Natural killer cell (primary cell): ENCODE measurements around the gene CALML5. TPM values are rescaled to one million over a fixed set of nuclear protein-coding genes. Genes with fewer than 3 reads are reported as not detected.

Experiments
- ATAC-seq, 3 donors: fragments of 150-1000 bp in 2 of 3; fragments of 200-7000 bp in 1 of 3; cut with Tn5 transposase; 1 replicate in 1 of 3; 2 replicates in 2 of 3; pipeline ENCODE4 v1.10.0; 2021; ENCODE audit warnings: mild to moderate bottlenecking in 2 of 3, moderate library complexity in 2 of 3
- DNase-seq, 2 donors: peaks; one replicate each; pipeline versions ENCODE4 v3.0.0 to v3.0.0-alpha.2; 2013 to 2021; ENCODE audit warnings: mixed read lengths in 1 of 2
- H3K27ac ChIP-seq: one replicate; pipeline ENCODE4 v1.5.1; 2013; ENCODE audit warnings: mild to moderate bottlenecking, low read length
- H3K27me3 ChIP-seq: one replicate; pipeline ENCODE4 v1.6.1; 2013; ENCODE audit warnings: low read length; ENCODE audit not compliant: control insufficient read depth, insufficient read depth
- H3K36me3 ChIP-seq: one replicate; pipeline ENCODE4 v1.6.1; 2013; ENCODE audit warnings: low read length; ENCODE audit not compliant: control insufficient read depth, insufficient read depth
- H3K4me1 ChIP-seq: one replicate; pipeline ENCODE4 v1.6.1; 2013; ENCODE audit warnings: low read length; ENCODE audit not compliant: control insufficient read depth, insufficient read depth
- H3K4me3 ChIP-seq: one replicate; pipeline ENCODE4 v1.5.1; 2013; ENCODE audit warnings: low read length
- H3K9me3 ChIP-seq: one replicate; pipeline ENCODE4 v1.6.1; 2013; ENCODE audit warnings: low read length; ENCODE audit not compliant: control insufficient read depth, insufficient read depth
- H3K27ac Mint-ChIP-seq, 2 donors: one replicate each; pipeline ENCODE4 v1.8.0; 2022; ENCODE audit warnings: mild to moderate bottlenecking in 2 of 2, mixed read lengths in 2 of 2, moderate library complexity in 1 of 2
- H3K27me3 Mint-ChIP-seq, 2 donors: one replicate each; pipeline ENCODE4 v1.8.0; 2022; ENCODE audit warnings: low read depth in 2 of 2, mixed read lengths in 2 of 2
- H3K36me3 Mint-ChIP-seq: one replicate; pipeline ENCODE4 v1.8.0; 2022; ENCODE audit warnings: mixed read lengths
- H3K4me1 Mint-ChIP-seq, 2 donors: one replicate each; pipeline ENCODE4 v1.8.0; 2022; ENCODE audit warnings: mixed read lengths in 2 of 2
- H3K4me3 Mint-ChIP-seq: one replicate; pipeline ENCODE4 v1.8.0; 2022; ENCODE audit warnings: mild to moderate bottlenecking, moderate library complexity, mixed read lengths
- H3K9me3 Mint-ChIP-seq, 2 donors: one replicate each; pipeline ENCODE4 v1.8.0; 2022; ENCODE audit warnings: mixed read lengths in 2 of 2
- CTCF ChIP-seq: fragments of 200-600 bp; IDR thresholded peaks from one replicate; pipeline ENCODE4 v1.8.0; 2022; ENCODE audit warnings: antibody characterized with exemption
- WGBS: methylation state at CpG from one replicate; pipeline ENCODE4 v1.1.7; 2013; ENCODE audit warnings: missing lambda C conversion rate; ENCODE audit not compliant: insufficient coverage; 5-methylcytosine and 5-hydroxymethylcytosine counted together
- intact Hi-C: fragments of 100-400 bp; cut with micrococcal nuclease; formaldehyde crosslinking; loops from one replicate; pipeline ENCODE4 v1.14.2; 2022
- total RNA-seq, 4 donors: library from RNA; stranded (reverse); fragments of 120-200 nt in 1 of 4; gene quantifications; one replicate each; pipeline versions ENCODE4 v1.2.3 to v1.2.4, GENCODE V29; 2013 to 2022

The CALML5 gene
- total RNA-seq, 3 donors from 2014 or later (not counting 1 experiment from before 2014, with no cell fraction given), result not detected

- WGBS, result 94% methylated on average over 64 of the region's 64 CpGs
- no peaks in the 10 kb centered on the region for H3K27me3 ChIP-seq
- H3K27me3 Mint-ChIP-seq, result no peaks in the 10 kb centered on the region
- DNase-seq, result no peak
- no peak for ATAC-seq
- no peaks in the 10 kb centered on the region for H3K9me3 Mint-ChIP-seq
- H3K4me3 Mint-ChIP-seq, result no peak within 1 kb of the TSS
- H3K4me1 ChIP-seq, result no peaks in the 10 kb centered on the region
- H3K27ac ChIP-seq, result no peak within 1 kb of the TSS
- H3K4me3 ChIP-seq, result no peak within 1 kb of the TSS
- H3K27ac Mint-ChIP-seq, result no peak within 1 kb of the TSS
- TF ChIP-seq CTCF, result no peak
- H3K4me1 Mint-ChIP-seq, result no peaks in the 10 kb centered on the region
- H3K9me3 ChIP-seq, result no peaks in the 10 kb centered on the region
- no peaks in the 10 kb centered on the region for H3K36me3 ChIP-seq
- no peaks in the 10 kb centered on the region for H3K36me3 Mint-ChIP-seq
- intact Hi-C loops, result no loop called here
Observed at GRCh38 chr10:5524641-5525560, 25.5 kb upstream of the CALML5 start, which contains the start of gene CALML3. Gene CALML3, plus strand, starts transcription at chr10:5524961. Its CDS starts 125 bp downstream, at chr10:5525086.

GRCh38 chr10:5523796-5524574 lies 24.6 kb upstream of the CALML5 start:
- Histone ChIP-seq H3K9me3 (no peaks in the 10 kb centered on the region), H3K27me3 (no peaks in the 10 kb centered on the region), H3K4me3 (no peak overlapping the region), H3K4me1 (no peaks in the 10 kb centered on the region), H3K36me3 (no peaks in the 10 kb centered on the region), H3K27ac (no peak overlapping the region)
- Mint-ChIP-seq H3K9me3 (no peaks in the 10 kb centered on the region), H3K27ac (no peak overlapping the region), H3K27me3 (peaks cover 0 to 6% of the 10 kb centered on the region in 2 donors), H3K36me3 (no peaks in the 10 kb centered on the region), H3K4me3 (no peak overlapping the region), H3K4me1 (no peaks in the 10 kb centered on the region)
- no peak for DNase-seq
- intact Hi-C loops, result no loop called here
- 84% methylated on average over 10 of the region's 11 CpGs for WGBS
- no peak for TF ChIP-seq CTCF
- ATAC-seq, result no peak

GRCh38 chr10:5522913-5523560 lies 23.7 kb upstream of the CALML5 start:
- Mint-ChIP-seq H3K27ac (no peak overlapping the region), H3K9me3 (no peaks in the 10 kb centered on the region), H3K27me3 (peaks cover 0 to 10% of the 10 kb centered on the region in 2 donors), H3K4me1 (no peaks in the 10 kb centered on the region), H3K4me3 (no peak overlapping the region), H3K36me3 (no peaks in the 10 kb centered on the region)
- ATAC-seq (no peak), DNase-seq (no peak)
- Histone ChIP-seq H3K36me3 (no peaks in the 10 kb centered on the region), H3K9me3 (no peaks in the 10 kb centered on the region), H3K4me1 (no peaks in the 10 kb centered on the region), H3K4me3 (no peak overlapping the region), H3K27me3 (no peaks in the 10 kb centered on the region), H3K27ac (no peak overlapping the region)
- TF ChIP-seq CTCF, result no peak
- intact Hi-C loops, result no loop called here
- WGBS, result 75% methylated on average over 6 of the region's 7 CpGs
